GM23338 (cell line): Measurements from ENCODE around the gene TRMT2A.

Experiments
- EZH2 ChIP-seq: fragments of 200-600 bp; sonication (generic); IDR thresholded peaks from one replicate; pipeline ENCODE4 v1.8.0; 2017; ENCODE audit warnings: antibody characterized with exemption, mild to moderate bottlenecking, low read depth; ENCODE audit not compliant: unreplicated experiment
- EZH2phosphoT487 ChIP-seq: fragments of 200-600 bp; sonication (generic); IDR thresholded peaks from one replicate; pipeline ENCODE4 v1.8.1; 2018; ENCODE audit warnings: antibody characterized with exemption; ENCODE audit not compliant: unreplicated experiment
- POLR2AphosphoS5 ChIP-seq: IDR thresholded peaks from 2 replicates; pipeline ENCODE4 v1.6.1; 2016; ENCODE audit warnings: antibody characterized with exemption, low read depth
- TF ChIP-seq, protein P1 (sequence below), 2 experiments: fragments of 200-600 bp in 1 of 2; sonication (generic) in 1 of 2; conservative IDR thresholded peaks; 2 replicates each; pipeline versions ENCODE4 v1.5.1 to v1.6.1; 2016 to 2017; ENCODE audit warnings: antibody characterized with exemption in 2 of 2, low read depth in 2 of 2, mild to moderate bottlenecking in 2 of 2, moderate library complexity in 1 of 2
- TF ChIP-seq, protein P2 (sequence below): IDR thresholded peaks from 2 replicates; pipeline ENCODE4 v1.6.1; 2016; ENCODE audit warnings: antibody characterized with exemption
- TF ChIP-seq, protein P3 (sequence below): IDR thresholded peaks from one replicate; pipeline ENCODE4 v1.6.1; 2018; ENCODE audit warnings: antibody characterized with exemption; ENCODE audit not compliant: unreplicated experiment

DNA sequence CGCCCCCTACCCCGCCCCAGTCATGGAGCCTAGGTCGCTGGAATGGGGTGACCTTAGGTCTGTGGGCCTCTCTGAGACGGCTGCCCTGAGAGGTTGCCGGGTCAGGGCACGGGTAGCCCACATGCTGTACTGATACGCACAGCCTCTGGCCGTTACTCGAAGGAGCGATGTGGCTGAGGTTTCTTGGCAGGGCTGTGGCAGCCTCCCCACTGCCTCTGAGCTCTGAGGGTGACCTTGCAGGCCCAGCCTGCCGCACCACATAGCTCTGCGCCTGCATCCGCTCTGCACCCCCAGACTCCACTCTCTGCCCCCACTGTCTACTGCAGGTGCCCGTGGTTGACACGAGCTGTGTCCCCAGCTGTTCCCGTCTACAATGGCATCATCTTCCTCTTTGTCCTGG is 21.8 kb upstream of the TRMT2A start:
- TF ChIP-seq POLR2AphosphoS5 (no peak), EZH2 (no peak), EZH2phosphoT487 (no peak)
- TF ChIP-seq, protein P1, sequence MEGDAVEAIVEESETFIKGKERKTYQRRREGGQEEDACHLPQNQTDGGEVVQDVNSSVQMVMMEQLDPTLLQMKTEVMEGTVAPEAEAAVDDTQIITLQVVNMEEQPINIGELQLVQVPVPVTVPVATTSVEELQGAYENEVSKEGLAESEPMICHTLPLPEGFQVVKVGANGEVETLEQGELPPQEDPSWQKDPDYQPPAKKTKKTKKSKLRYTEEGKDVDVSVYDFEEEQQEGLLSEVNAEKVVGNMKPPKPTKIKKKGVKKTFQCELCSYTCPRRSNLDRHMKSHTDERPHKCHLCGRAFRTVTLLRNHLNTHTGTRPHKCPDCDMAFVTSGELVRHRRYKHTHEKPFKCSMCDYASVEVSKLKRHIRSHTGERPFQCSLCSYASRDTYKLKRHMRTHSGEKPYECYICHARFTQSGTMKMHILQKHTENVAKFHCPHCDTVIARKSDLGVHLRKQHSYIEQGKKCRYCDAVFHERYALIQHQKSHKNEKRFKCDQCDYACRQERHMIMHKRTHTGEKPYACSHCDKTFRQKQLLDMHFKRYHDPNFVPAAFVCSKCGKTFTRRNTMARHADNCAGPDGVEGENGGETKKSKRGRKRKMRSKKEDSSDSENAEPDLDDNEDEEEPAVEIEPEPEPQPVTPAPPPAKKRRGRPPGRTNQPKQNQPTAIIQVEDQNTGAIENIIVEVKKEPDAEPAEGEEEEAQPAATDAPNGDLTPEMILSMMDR (conservative IDR thresholded peaks at IDR 0.05; ENCODE audit: low read depth in 2 of 2): no peak
- TF ChIP-seq, protein P2, sequence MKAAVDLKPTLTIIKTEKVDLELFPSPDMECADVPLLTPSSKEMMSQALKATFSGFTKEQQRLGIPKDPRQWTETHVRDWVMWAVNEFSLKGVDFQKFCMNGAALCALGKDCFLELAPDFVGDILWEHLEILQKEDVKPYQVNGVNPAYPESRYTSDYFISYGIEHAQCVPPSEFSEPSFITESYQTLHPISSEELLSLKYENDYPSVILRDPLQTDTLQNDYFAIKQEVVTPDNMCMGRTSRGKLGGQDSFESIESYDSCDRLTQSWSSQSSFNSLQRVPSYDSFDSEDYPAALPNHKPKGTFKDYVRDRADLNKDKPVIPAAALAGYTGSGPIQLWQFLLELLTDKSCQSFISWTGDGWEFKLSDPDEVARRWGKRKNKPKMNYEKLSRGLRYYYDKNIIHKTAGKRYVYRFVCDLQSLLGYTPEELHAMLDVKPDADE: no peak
- TF ChIP-seq, protein P3, sequence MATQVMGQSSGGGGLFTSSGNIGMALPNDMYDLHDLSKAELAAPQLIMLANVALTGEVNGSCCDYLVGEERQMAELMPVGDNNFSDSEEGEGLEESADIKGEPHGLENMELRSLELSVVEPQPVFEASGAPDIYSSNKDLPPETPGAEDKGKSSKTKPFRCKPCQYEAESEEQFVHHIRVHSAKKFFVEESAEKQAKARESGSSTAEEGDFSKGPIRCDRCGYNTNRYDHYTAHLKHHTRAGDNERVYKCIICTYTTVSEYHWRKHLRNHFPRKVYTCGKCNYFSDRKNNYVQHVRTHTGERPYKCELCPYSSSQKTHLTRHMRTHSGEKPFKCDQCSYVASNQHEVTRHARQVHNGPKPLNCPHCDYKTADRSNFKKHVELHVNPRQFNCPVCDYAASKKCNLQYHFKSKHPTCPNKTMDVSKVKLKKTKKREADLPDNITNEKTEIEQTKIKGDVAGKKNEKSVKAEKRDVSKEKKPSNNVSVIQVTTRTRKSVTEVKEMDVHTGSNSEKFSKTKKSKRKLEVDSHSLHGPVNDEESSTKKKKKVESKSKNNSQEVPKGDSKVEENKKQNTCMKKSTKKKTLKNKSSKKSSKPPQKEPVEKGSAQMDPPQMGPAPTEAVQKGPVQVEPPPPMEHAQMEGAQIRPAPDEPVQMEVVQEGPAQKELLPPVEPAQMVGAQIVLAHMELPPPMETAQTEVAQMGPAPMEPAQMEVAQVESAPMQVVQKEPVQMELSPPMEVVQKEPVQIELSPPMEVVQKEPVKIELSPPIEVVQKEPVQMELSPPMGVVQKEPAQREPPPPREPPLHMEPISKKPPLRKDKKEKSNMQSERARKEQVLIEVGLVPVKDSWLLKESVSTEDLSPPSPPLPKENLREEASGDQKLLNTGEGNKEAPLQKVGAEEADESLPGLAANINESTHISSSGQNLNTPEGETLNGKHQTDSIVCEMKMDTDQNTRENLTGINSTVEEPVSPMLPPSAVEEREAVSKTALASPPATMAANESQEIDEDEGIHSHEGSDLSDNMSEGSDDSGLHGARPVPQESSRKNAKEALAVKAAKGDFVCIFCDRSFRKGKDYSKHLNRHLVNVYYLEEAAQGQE: no peak
